ENCODE measurements around the gene R3HDM1. TPM values are rescaled to one million over a fixed set of nuclear protein-coding genes. Genes with fewer than 3 reads are reported as not detected.

R3HDM1 gene
- total and polyA plus RNA-seq, 2 donors (not counting 1 experiment from before 2014, with no cell fraction given): 12.4 to 33.1 TPM

GRCh38 chr2:135555311-135555710, 24.0 kb downstream of the R3HDM1 start:
- DNase-seq (ENCODE audit: low read depth in 2 of 2): no peak
- H2AFZ ChIP-seq (ENCODE audit: low read length): no peak overlapping the region
- no peak overlapping the region for H3K27ac ChIP-seq (ENCODE audit: insufficient read depth, low read length)
- no peaks in the 10 kb centered on the region for H3K4me1 ChIP-seq (ENCODE audit: control insufficient read depth, extremely low read depth, insufficient read depth, low read length)
- H3K9ac ChIP-seq (ENCODE audit: insufficient read depth, low read length): no peak overlapping the region
- no peak overlapping the region for H3K4me2 ChIP-seq (ENCODE audit: extremely low read depth, insufficient read depth, low read length)
- H4K20me1 ChIP-seq (ENCODE audit: control insufficient read depth, extremely low read depth, insufficient read depth, low read length): no peaks in the 10 kb centered on the region
- H3K27me3 ChIP-seq (ENCODE audit: control insufficient read depth, insufficient read depth, low read length): no peaks in the 10 kb centered on the region
- H3K36me3 ChIP-seq (ENCODE audit: control insufficient read depth, insufficient read depth, low read length): no peaks in the 10 kb centered on the region
- H3K4me3 ChIP-seq (replicated peaks in 1 of 4; ENCODE audit: control extremely low read depth in 1 of 4, insufficient read depth in 1 of 4, low read depth in 3 of 4, low read length in 4 of 4): no peak overlapping the region
- H3K9me3 ChIP-seq (ENCODE audit: control insufficient read depth, insufficient read depth, low read depth, low read length): no peaks in the 10 kb centered on the region
- TF ChIP-seq EZH2 (IDR thresholded peaks at IDR 0.05; ENCODE audit: low read length, missing control alignments): no peak
- no peak for TF ChIP-seq CTCF (conservative IDR thresholded peaks at IDR 0.05 in 1 of 2, IDR thresholded peaks at IDR 0.05 in 1 of 2; ENCODE audit: low read depth in 1 of 2, low read length in 2 of 2)
- peaks cover under 1% of the 10 kb centered on the region for H3K79me2 ChIP-seq (ENCODE audit: control insufficient read depth, insufficient read depth, low read length)

- DNase-seq (ENCODE audit: low read depth in 2 of 2): peak in 1 of 2 donors; percentile 6
- no peak overlapping the region for H3K4me3 ChIP-seq (replicated peaks in 1 of 4; ENCODE audit: control extremely low read depth in 1 of 4, insufficient read depth in 1 of 4, low read depth in 3 of 4, low read length in 4 of 4)
- TF ChIP-seq EZH2 (IDR thresholded peaks at IDR 0.05; ENCODE audit: low read length, missing control alignments): no peak
- TF ChIP-seq CTCF (conservative IDR thresholded peaks at IDR 0.05 in 1 of 2, IDR thresholded peaks at IDR 0.05 in 1 of 2; ENCODE audit: low read depth in 1 of 2, low read length in 2 of 2): no peak
Measured at GRCh38 chr2:135557530-135557929, 26.2 kb downstream of the R3HDM1 start.

GRCh38 chr2:135561925-135562324, 30.6 kb downstream of the R3HDM1 start:
- no peaks in the 10 kb centered on the region for H3K27me3 ChIP-seq (ENCODE audit: control insufficient read depth, insufficient read depth, low read length)
- H3K36me3 ChIP-seq (ENCODE audit: control insufficient read depth, insufficient read depth, low read length): no peaks in the 10 kb centered on the region
- H2AFZ ChIP-seq (ENCODE audit: low read length): no peak overlapping the region
- no peak overlapping the region for H3K4me3 ChIP-seq (replicated peaks in 1 of 4; ENCODE audit: control extremely low read depth in 1 of 4, insufficient read depth in 1 of 4, low read depth in 3 of 4, low read length in 4 of 4)
- no peaks in the 10 kb centered on the region for H3K4me1 ChIP-seq (ENCODE audit: control insufficient read depth, extremely low read depth, insufficient read depth, low read length)
- no peak overlapping the region for H3K27ac ChIP-seq (ENCODE audit: insufficient read depth, low read length)
- H3K79me2 ChIP-seq (ENCODE audit: control insufficient read depth, insufficient read depth, low read length): no peaks in the 10 kb centered on the region
- H3K9ac ChIP-seq (ENCODE audit: insufficient read depth, low read length): no peak overlapping the region
- H3K9me3 ChIP-seq (ENCODE audit: control insufficient read depth, insufficient read depth, low read depth, low read length): no peaks in the 10 kb centered on the region
- no peak overlapping the region for H3K4me2 ChIP-seq (ENCODE audit: extremely low read depth, insufficient read depth, low read length)
- TF ChIP-seq EZH2 (IDR thresholded peaks at IDR 0.05; ENCODE audit: low read length, missing control alignments): no peak
- no peak for TF ChIP-seq CTCF (conservative IDR thresholded peaks at IDR 0.05 in 1 of 2, IDR thresholded peaks at IDR 0.05 in 1 of 2; ENCODE audit: low read depth in 1 of 2, low read length in 2 of 2)
- no peak for DNase-seq (ENCODE audit: low read depth in 2 of 2)
- no peaks in the 10 kb centered on the region for H4K20me1 ChIP-seq (ENCODE audit: control insufficient read depth, extremely low read depth, insufficient read depth, low read length)

More at GRCh38 chr2:135557530-135557929, 26.2 kb downstream of the R3HDM1 start:
- Histone ChIP-seq H3K9me3 (ENCODE audit: control insufficient read depth, insufficient read depth, low read depth, low read length) (no peaks in the 10 kb centered on the region), H2AFZ (ENCODE audit: low read length) (no peak overlapping the region), H3K27ac (ENCODE audit: insufficient read depth, low read length) (no peak overlapping the region), H3K4me2 (ENCODE audit: extremely low read depth, insufficient read depth, low read length) (no peak overlapping the region), H3K27me3 (ENCODE audit: control insufficient read depth, insufficient read depth, low read length) (no peaks in the 10 kb centered on the region), H4K20me1 (ENCODE audit: control insufficient read depth, extremely low read depth, insufficient read depth, low read length) (no peaks in the 10 kb centered on the region), H3K9ac (ENCODE audit: insufficient read depth, low read length) (no peak overlapping the region), H3K79me2 (ENCODE audit: control insufficient read depth, insufficient read depth, low read length) (no peaks in the 10 kb centered on the region), H3K4me1 (ENCODE audit: control insufficient read depth, extremely low read depth, insufficient read depth, low read length) (no peaks in the 10 kb centered on the region), H3K36me3 (ENCODE audit: control insufficient read depth, insufficient read depth, low read length) (no peaks in the 10 kb centered on the region)
